Measurements from ENCODE around the gene PCDH9.

Gene PCDH9

DNA sequence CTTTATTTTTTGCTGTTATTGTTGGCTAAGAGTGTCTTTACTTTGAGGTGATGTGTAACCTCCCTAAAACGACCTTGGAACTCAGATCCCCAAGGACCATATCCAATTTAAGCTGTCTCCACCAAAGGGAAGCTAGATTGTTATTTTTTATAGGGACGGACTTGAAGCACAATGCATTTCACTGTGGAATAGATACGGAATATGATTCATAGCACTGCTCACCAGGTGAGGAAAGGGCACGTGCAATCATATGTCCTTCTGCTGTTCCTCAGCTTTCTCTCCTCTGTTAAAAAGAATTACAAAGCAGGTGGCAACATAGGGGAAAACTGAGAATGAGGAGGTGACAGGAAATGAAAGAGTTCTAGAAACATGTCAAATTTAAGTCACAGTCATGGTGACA, 679.0 kb downstream of the PCDH9 start:
- DNase-seq: no peak

DNA sequence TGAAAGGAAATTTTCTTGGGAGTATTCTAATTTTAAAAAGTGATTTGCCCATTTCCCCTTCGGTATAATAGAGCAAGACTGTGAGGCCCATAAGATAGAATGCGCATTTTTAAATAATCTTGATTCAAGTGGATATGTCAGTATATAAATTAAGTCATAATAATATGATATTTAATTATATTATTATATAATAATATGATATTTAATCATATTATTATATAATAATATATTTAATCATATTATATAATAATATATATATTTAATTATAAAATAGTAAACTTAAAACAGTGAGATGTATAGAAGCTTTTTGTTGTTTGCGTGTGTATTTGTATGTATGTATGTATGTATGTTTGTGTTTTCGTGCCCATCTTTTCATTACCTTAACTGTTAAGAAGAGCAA, 682.5 kb downstream of the PCDH9 start:
- DNase-seq: no peak

DNA sequence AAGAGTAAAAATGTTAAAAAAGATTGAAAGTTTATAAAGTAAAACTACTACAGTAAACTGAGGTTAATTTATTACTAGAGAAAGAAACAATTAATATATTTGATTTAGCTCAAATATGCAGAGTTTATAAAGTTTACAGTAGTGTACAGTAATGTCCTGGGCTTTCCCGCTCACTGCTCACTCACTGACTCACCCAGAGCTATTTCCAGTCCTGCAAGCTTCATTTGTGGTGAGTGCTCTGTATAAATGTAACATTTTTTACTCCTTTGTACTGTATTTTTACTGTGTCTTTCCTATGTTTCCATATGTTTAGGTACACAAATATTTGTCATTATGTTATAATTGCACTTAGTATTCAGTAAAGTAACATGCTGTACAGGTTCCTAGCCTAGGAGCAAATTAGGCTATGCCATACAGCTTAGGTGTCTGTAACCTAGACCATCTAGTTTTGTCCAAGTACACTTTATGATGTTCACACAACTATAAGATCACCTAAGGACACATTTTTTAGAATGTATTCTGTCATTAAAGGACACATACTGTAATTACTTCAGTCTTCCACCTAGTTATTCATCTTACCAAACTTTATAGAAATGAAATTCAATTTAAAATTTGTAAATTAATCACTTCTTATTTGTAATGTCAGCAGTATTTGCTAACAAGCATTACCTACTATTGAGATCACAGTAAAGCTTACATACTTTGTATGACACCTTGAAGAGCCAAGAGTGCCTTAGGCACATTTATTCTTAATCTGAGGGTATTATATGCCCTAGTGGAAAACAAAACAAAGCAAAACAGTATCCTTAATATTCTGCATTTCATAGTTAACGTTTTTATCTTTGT, 683.4 kb downstream of the PCDH9 start:
- DNase-seq: peak; percentile 35

DNA sequence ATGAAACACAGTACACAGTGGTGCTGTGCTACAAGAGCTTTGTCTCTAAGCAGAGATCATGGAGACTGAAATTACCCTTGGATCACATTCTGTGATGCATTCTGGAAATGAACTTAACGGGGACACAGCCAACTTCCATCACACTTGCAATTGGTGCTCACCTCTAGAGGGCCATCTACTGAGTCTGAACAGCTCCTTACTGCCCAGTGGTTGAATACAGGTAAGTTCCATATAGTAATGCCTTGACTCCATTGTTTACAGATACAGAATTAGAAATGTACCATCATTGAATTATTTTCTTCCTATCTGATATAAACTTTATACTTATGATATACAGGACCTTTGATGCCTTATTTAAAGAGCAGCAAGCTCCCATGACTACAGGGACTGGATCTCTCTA, 686.4 kb downstream of the PCDH9 start:
- DNase-seq: no peak

DNA sequence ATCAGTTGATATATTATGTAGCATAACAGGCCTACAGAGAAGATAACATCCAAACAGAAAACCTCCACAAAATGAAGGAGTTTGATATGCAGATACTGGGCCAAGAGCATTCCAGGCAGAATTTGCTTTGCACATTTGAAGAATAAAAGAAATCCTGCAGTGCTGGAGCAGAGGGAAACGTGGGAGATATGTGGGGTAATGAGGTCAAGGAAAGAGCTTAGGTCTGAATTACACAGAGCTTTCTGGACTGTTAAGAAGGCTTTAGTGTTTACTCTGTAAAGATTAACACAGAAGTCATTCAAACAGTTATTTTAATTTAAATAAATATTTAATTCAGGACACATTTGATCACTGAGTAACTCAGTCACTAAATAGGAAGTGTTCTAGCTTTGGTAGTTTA, 692.7 kb downstream of the PCDH9 start:
- DNase-seq: no peak

DNA sequence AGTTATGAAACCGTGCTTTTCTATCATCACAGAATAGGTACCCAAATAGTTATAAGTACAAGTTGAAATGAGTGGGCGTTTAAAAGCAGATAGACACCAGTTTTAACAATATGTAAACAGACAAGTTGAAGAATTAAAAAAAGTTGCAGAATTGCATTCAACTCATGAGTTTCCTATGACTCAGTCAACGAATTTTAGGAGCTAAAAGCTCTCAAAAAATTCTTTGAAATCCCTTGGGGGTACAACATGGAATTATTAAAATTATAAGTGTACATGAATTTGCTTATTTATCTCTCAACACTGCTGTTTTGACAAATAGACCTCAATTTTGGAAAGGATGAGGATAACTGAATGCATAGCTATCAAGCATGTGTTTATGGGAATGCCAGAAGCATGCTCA, 693.4 kb downstream of the PCDH9 start:
- DNase-seq: no peak

DNA sequence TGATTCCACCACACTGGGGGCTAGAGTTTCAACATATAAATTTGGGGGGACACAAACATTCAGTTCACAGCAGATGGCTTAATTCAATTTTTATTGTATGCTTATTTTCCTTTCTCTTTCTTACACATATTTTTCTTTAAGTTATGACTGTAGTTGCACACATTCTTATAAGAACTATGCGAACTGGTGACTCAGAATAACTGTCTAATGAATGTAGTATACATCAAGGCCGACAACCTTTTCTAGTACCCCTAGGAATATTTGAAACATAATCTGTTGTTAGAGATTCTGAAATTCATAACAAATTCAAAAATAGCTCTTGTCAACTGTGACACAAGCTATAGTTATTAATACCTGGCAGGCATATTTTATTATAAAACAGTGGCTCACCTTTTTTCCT, 695.6 kb downstream of the PCDH9 start:
- DNase-seq: peak; percentile 11

DNA sequence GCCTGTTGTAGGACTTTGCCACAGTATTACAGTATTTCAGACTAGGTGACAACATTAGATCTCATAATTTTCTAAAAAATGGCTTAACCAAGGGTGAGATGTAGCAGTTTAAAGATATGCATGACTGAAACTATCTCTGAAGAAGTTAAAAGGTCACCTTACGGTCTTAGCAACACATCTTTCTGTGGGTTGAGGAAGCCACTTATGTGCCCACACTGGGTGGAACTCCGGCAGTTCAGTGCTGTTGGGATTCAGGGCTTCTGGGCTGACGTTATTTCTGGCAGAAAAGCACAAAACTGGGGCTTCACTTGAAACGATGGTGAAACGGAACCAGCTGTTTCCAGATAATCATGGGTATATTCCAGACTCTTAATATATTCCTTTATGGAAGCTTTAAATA, 697.3 kb downstream of the PCDH9 start:
- DNase-seq: no peak

DNA sequence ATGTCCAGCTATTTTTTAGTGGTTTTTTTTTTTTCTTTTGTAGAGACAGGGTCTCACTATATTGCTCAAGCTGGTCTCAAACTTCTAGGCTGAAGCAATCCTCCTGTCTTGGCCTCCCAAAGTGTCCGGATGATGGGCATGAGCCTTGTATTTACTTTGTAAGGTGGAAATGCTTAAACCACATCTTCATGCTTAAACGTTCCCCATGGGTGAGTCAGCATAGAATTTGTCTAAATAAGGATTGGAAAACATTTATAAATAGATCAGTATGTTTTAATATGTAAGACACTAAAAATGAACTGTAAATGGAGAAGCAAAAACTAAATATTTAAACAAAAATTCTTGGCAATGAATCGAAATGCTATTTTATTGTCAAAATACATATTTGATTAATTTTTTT, 698.0 kb downstream of the PCDH9 start:
- peak; percentile 46 for DNase-seq

DNA sequence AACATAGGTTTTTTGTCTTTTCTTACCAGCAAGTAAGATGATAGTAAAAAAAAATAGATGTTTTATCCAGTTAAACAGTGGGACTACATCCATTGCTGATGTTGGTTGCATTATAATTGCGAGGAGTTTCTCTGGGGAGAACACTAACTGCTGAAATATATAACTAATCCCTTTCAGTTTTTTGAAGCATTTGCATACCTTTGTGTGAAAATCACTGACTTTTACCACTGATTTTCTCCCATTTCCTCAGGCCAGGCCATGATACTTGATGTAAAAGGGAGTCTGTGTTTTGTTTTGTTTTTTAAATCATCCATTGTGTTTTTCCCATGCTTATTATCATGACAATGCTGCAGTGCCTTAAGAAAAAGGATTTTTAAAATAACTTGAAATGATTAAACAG, 699.5 kb downstream of the PCDH9 start:
- no peak for DNase-seq

DNA sequence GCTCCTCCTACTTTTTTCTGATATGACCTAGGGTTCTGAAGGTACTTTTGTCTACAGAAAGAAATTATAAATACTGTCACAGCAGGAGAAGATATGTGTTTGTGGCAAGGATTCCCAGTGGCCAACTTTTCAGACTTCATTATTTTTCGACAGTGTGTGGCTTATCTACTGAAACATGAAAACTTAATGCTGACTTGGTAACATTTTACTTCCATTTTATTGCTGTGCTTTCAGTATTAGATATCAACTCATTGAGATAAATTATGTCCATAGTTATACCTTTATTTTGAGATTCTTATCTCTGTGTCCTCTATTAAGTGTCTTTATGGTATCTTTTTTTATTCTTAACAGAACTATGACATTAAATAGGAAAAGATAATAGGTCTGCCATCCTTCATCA, 700.0 kb downstream of the PCDH9 start:
- no peak for DNase-seq

DNA sequence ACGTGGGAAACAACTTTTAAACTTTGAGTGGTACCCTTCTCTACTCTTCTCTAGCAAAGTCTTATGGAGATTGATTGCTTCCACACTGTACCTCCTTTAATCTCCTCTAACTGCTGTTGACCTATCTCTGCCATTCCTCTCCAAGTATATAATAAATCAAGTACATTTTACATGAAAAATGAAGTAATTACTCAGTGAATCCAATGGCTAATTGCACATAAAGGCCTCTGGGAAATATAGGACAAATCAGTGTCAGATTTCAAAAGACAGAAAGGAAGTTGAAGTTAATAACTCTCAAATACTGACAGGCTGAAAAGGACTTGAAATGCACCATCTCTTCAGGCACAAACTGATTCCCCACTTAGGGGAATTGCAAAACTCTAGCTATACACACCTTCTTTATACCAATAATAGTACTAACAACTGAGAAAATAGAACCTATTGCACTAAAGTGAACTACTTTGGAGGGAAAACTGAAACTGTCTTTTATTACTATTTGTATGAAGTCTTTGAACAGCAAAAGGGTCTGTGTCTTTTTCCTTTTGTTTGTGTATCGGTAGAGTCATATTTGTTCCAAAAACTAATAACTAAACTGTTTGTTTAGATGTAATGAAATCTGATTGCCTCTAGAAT, 701.1 kb downstream of the PCDH9 start:
- DNase-seq: no peak

DNA sequence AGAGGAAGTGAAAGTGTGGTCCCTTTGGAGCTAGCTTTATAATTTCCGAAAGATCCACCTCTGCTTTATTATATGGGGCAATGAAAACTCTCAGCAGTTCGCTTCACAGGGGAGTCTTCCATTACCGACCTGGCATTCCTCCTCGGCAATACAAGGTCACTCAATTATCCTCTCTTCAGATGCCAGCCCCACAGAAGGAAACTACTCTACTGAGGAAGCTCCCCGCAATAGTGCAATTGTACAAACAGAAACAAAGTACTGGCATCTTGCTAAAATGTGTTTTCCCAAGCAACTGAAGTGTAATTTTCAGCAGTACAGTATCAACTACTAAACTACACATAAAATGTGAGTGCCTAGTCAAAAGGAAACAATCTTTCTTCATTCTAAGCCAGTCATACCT, 702.0 kb downstream of the PCDH9 start:
- no peak for DNase-seq

DNA sequence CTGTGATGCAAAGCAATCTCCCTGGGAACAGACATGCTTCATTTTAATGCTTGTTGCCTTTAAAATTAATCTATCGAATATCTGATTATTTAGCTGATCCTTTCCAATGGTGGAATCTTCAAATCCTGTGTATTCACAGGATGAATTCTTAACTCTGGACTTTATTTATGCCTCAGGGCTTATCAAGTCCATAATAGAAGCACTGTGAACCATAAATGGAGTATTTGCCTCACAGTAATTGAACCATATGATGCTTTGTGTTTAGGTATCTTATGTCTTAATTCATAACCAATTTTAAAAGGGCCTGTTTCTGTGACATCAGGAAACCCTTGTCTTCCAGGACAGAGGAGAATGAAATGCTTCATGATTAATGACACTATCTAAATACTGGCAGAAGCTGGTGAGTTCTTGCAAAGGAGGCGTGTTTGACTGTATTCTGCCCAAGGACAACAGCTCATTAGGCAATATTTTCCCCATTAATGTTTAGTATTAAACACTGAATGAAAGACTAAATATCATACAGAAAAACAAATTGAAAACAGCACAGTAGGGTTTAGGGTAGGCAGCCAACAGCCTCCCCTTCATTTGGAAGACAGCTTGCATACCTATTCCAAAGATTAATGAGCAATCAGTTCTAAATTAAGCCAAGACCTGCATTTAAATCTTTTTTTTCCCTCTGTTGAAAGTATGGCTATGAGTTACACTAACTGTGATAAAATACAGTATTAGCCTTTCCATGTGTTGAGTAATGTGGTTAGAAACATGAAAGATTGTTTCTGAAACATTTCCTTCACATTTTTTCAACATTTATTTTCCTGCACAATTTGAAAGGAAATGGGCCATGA, 709.4 kb downstream of the PCDH9 start:
- no peak for DNase-seq

DNA sequence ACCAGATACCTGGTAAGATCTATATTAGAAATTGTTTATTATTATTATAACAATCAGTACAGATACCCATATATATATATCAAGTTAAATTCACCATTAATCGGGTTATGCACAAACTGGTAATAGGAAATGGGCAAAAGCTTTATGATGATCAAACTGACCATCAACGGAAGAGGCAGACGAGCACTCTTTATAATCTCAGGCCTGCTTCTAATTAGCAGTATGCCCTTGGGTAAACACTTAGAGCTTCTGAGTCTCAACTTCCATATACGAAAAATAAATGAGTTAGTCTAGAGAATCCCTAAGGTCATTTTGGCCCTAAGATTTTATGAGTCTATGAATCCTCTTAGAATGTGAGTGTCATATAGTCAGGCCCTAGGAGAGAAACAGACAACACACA, 710.9 kb downstream of the PCDH9 start:
- DNase-seq: no peak

DNA sequence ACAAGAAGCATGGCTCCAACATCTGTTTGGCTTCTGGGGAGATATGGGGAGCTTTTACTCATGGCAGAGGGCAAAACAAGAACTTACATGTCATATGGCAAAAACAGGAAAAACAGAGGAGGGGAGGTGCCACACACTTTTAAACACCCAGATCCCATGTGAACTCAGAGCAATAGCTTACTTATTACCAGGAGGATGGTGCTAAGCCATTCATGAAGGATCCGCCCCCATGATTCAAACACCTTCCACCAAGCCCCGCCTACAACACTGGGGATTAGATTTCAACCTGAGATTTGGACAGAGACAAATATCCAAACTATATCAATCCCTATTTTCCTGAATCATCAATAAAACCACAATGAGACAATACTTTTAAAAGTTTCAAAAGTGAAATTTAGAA, 712.1 kb downstream of the PCDH9 start:
- DNase-seq: no peak

DNA sequence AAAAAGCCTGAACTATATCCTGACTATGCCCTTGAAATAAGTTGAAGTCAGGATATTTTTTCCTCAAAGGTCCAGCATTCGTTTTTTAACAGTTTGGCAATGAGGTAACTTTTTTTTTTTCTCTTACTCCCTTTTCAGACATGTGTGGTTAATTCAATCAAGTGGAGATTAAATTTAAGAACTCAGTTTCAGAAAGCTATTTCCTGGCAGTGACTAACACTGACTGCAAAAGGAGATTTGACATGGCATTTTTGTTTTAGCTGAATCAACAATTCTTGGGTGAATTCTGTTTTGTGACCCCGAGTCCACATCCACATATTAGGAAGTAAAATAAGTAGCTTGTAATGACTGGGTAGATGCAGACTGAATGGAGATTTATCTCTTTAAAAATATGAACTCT, 716.4 kb downstream of the PCDH9 start:
- no peak for DNase-seq

DNA sequence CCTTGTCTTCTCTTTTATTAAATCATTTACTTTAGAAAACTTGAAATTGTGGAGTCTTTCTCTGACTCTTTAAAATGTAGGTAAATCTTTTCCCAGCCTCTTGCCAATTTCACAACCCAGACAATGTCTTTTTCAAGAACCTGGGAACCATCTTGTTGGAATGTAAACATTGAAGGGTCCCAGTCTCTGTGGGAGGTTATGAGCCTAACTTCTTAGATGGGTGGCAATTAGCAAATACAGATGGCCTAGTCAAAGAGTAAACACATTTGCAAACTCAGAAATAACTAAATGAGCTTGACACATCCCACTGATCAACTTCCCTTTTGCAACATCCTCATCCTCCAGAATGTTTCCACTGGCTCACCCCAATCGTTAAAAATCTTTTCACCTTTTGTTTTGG, 721.0 kb downstream of the PCDH9 start:
- DNase-seq: no peak

DNA sequence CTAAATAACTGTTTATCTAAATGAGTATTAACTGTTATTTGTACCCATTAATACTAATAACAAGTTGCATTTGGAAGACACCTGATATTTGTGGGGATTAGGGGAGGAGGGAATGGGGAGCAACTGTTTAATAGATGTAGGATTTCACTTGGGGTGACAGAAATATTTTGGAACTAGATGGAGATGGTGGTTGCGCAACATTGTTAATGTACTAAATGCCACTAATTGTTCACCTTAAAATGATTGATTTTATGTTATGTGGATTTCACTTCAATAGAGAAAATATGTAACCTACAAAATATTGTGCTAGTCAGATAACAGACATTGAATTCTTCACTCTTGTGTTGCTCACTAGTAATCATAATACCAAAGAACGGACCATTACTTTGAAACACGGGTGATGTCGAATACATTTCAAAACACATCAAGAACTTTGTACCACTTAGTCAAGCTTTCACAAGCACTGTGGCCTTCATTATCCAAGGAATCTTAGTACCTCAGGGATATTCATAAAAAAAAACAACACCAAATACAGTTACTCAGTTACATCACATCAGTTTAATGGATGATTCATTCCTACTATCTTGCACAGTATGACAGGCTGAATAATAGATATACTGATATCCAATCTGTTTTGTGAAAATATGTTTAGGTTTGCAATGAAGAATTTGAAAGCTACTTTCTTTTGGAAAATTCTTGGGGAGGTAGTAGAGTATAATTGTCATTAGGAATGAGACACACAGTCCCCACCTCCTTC, 721.8 kb downstream of the PCDH9 start:
- DNase-seq: no peak

DNA sequence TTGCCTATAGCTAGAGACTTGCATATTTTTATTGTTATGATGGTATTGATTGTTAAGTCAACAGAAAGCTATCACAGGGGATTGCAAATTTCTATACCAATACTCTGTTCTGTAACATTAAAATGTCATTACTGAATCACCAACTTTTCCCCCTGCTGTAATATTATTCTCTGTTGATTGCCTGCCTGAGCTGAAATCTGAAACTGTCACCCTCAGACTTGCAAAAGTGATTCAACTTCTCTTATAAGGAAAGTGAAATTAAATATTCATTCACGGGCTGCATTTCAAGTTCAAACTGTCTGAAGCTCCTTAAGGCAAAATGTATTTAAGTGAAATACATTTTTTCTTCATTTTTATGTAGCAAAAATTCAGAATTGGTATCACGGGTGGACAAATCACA, 723.2 kb downstream of the PCDH9 start:
- DNase-seq: no peak

DNA sequence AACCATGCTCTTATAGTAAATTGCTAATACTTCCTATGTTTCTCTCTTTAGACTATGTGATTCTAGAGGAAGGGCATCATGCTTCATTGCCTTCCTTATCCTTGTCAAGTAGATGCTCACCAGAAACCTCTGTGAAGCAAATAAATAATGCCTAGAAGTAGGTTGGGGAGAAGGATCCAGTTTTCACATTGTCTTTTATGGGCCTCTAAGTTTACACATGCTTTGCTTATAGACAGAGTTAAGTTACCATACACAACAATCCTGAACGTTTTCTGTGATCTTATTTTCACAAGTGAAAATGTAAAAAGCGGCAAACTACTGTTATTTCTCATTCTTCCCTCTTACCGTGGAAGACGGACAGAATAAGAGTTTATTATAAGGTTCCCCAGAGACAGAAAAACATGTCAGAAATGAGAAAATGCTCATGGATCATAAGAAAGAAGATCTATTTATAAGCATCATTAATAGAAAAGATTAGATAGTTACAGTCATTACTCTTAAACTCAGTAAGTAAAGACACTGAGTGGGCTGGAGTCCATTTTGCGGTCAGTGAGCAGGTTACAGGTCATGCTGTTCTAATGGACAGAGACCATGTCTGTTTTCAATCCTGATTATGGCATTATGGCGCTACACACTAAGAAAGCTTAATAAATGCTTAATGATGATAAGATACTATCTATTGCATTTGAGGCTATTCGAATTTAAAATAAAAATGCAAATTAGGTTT, 723.9 kb downstream of the PCDH9 start:
- DNase-seq: no peak

DNA sequence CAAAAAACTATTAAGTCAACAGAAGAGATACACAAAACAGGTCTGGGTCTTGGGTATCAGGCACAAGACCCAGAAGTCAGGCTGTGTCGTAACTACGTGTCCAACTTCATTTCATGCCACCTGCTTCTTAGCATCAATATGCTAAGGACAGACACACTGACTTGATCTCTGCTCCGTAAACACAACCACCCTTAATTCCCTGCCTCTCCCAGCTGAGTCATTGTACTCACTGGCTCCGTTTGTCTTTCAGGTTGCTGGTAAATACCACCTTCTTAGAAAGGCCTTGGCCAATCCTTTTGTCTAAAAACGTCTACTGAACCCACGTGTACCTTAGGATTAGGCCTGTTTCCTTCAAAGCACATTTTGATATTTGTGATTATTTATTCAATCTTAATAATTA, 726.2 kb downstream of the PCDH9 start:
- no peak for DNase-seq

Data from amniotic stem cell (primary cell).